HFFc6 (cell line): Measurements from ENCODE around the gene PTGER1. TPM values are rescaled to one million over a fixed set of nuclear protein-coding genes. Genes with fewer than 3 reads are reported as not detected.
"Not testable (repeated sequence)": the region's sequence is repeated elsewhere in the genome, so short reads cannot be mapped to it uniquely, and the experiment has no call there.

ENCODE experiments used
- DNase-seq: peaks from one replicate; pipeline ENCODE4 v3.0.0-alpha.2; 2018
- H3K27ac Mint-ChIP-seq: 2 replicates; pipeline ENCODE4 v1.8.0; 2020; ENCODE audit warnings: mild to moderate bottlenecking, mixed read lengths
- H3K27me3 Mint-ChIP-seq: 2 replicates; pipeline ENCODE4 v1.8.0; 2021; ENCODE audit warnings: mild to moderate bottlenecking, moderate library complexity, mixed read lengths; ENCODE audit not compliant: insufficient read depth
- H3K36me3 Mint-ChIP-seq: 2 replicates; pipeline ENCODE4 v1.8.0; 2021; ENCODE audit warnings: low read depth, mixed read lengths
- H3K4me1 Mint-ChIP-seq: 2 replicates; pipeline ENCODE4 v1.8.0; 2020; ENCODE audit warnings: low read depth, mixed read lengths
- H3K4me3 Mint-ChIP-seq: 2 replicates; pipeline ENCODE4 v1.8.0; 2020; ENCODE audit warnings: mild to moderate bottlenecking, moderate library complexity, mixed read lengths
- H3K9me3 Mint-ChIP-seq: 2 replicates; pipeline ENCODE4 v1.8.0; 2020; ENCODE audit warnings: mild to moderate bottlenecking, mixed read lengths
- CTCF ChIP-seq: fragments of 200-600 bp; sonication (generic); IDR thresholded peaks from 2 replicates; pipeline ENCODE4 v1.5.0; 2021; ENCODE audit warnings: antibody characterized with exemption, mild to moderate bottlenecking
- total RNA-seq, 6 experiments: library from RNA; stranded (reverse); fragmentation: NEBNext Ultra II Directional; extraction: Animal tissue kit (Norgen Biotek cat#: 25700); gene quantifications; 2 replicates in 1 of 6; 3 replicates in 5 of 6; pipeline ENCODE4 v1.2.3, GENCODE V29; 2021

The PTGER1 gene
- total RNA-seq, 6 experiments from 2014 or later: 0.41 to 4.1 (median 0.62) TPM

- peak; percentile 18; the same call in 1 of the 2 replicates for TF ChIP-seq CTCF
- no peak overlapping the region for H3K4me3 Mint-ChIP-seq
- H3K36me3 Mint-ChIP-seq: peaks cover 4% of the 10 kb centered on the region; the same call in 1 of the 2 replicates
- H3K9me3 Mint-ChIP-seq: no peaks in the 10 kb centered on the region
- no peak overlapping the region for H3K27ac Mint-ChIP-seq
- no peak for DNase-seq
- no peaks in the 10 kb centered on the region for H3K4me1 Mint-ChIP-seq
- peaks cover 5% of the 10 kb centered on the region for H3K27me3 Mint-ChIP-seq
Measured at GRCh38 chr19:14467816-14468215, 7.3 kb downstream of the PTGER1 start.

- peaks cover 4% of the 10 kb centered on the region; the same call in 1 of the 2 replicates for H3K36me3 Mint-ChIP-seq
- H3K4me1 Mint-ChIP-seq: no peaks in the 10 kb centered on the region
Measured at GRCh38 chr19:14467391-14467790, 7.8 kb downstream of the PTGER1 start.

GRCh38 chr19:14463747-14464146 is 11.4 kb downstream of the PTGER1 start:
- no peaks in the 10 kb centered on the region for H3K9me3 Mint-ChIP-seq
- no peak for DNase-seq
- H3K27me3 Mint-ChIP-seq: no peaks in the 10 kb centered on the region; the same call in 1 of the 2 replicates
- TF ChIP-seq CTCF: no peak
- H3K36me3 Mint-ChIP-seq: peaks cover 14% of the 10 kb centered on the region
- no peaks in the 10 kb centered on the region for H3K4me1 Mint-ChIP-seq
- H3K4me3 Mint-ChIP-seq: no peak overlapping the region
- H3K27ac Mint-ChIP-seq: no peak overlapping the region

More at GRCh38 chr19:14467391-14467790, 7.8 kb downstream of the PTGER1 start:
- no peak overlapping the region for H3K4me3 Mint-ChIP-seq
- no peaks in the 10 kb centered on the region for H3K9me3 Mint-ChIP-seq
- H3K27me3 Mint-ChIP-seq: peaks cover 4% of the 10 kb centered on the region
- no peak for DNase-seq
- no peak overlapping the region for H3K27ac Mint-ChIP-seq
- TF ChIP-seq CTCF: no peak

DNA sequence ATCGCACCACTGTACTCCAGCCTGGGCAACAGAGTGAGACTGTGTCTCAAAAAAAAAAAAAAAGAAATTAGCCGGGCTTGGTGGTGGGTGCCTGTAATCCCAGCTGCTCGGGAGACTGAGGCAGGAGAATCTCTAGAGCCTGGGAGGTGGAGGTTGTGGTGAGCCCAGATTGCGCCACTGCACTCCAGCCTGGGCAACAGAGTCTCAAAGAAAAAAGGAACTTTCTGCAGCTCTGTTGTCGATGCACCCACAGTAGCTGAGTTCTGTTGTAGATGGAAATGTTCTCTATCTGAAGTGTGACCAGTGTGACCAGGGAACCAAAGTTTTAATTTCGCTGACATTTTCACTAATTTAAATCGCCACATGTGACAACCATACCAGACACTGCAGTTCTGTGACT is 12.8 kb downstream of the PTGER1 start:
- H3K27me3 Mint-ChIP-seq, H3K4me1 Mint-ChIP-seq, H3K4me3 Mint-ChIP-seq, H3K27ac Mint-ChIP-seq, H3K9me3 Mint-ChIP-seq, DNase-seq: not testable (repeated sequence)
- H3K36me3 Mint-ChIP-seq: peaks cover 19% of the 10 kb centered on the region

- Mint-ChIP-seq H3K4me3 (no peak overlapping the region), H3K36me3 (peaks cover 19% of the 10 kb centered on the region), H3K9me3 (no peaks in the 10 kb centered on the region), H3K27me3 (no peaks in the 10 kb centered on the region), H3K4me1 (0 out of 2 replicates have a peak, but pooled peaks cover 3% of the 10 kb centered on the region), H3K27ac (no peak overlapping the region)
- no peak for TF ChIP-seq CTCF
- DNase-seq: no peak
Measured at GRCh38 chr19:14460935-14461334, 14.2 kb downstream of the PTGER1 start.

DNA sequence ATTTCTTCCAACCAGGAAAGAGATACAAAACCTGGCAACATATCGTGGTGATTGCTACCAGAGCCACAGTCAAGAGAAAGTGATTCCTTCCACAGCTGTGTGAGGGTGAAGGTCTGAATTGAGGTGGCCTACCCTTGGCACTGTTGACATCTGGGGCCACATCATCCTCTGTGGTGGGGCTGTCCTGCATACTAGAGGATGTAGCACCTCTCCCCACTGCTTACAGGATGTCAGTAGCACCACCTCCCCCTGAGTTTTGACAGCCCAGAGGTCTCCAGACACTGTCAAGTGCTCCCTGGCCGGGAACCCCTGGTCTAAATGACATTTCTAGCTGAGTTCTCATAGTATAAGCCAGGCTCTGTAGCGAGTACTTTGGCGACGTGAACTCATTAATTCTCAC is 15.5 kb downstream of the PTGER1 start:
- no peak for DNase-seq
- Mint-ChIP-seq H3K27ac (no peak overlapping the region), H3K36me3 (peaks cover 19% of the 10 kb centered on the region), H3K4me1 (0 out of 2 replicates have a peak, but pooled peaks cover 6% of the 10 kb centered on the region), H3K27me3 (no peaks in the 10 kb centered on the region), H3K9me3 (no peaks in the 10 kb centered on the region), H3K4me3 (no peak overlapping the region)
- TF ChIP-seq CTCF: no peak

DNA sequence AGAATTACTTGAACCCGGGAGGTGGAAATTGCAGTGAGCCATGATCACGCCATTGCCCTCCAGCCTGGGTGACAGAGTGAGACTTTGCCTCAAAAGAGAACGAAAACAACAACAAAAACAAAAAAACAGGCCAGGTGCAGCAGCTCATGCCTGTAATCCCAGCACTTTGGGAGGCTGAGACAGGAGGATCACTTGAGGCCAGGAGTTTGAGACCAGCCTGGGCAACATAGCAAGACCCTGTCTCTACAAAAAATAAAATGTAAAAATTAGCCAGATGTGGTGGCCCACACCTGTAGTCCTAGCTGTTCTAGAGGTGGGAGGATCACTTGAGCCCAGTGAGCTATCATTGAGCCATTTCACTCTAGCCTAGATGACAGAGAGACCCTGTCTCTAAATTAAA is 22.9 kb downstream of the PTGER1 start:
- H3K27ac Mint-ChIP-seq, DNase-seq, H3K27me3 Mint-ChIP-seq, H3K4me3 Mint-ChIP-seq, H3K9me3 Mint-ChIP-seq: not testable (repeated sequence)
- H3K4me1 Mint-ChIP-seq: peaks cover 12% of the 10 kb centered on the region
- H3K36me3 Mint-ChIP-seq: peaks cover 23% of the 10 kb centered on the region
